HCT116 (cell line): ENCODE measurements around the gene PLOD2. TPM values are rescaled to one million over a fixed set of nuclear protein-coding genes. Genes with fewer than 3 reads are reported as not detected.

Experiments used
- ATAC-seq: fragments of 200-7000 bp; cut with Tn5 transposase; 2 replicates; pipeline ENCODE4 v1.9.1; 2020; ENCODE audit warnings: mild to moderate bottlenecking, moderate library complexity
- BruUV-seq: library from RNA; stranded (reverse); fragments of 400-500 nt; replicated peaks from 2 replicates; lab custom pipeline; 2021; lab: Mats Ljungman, UMichigan
- CTCF ChIA-PET: fragments of 300-600 bp; sonication (Branson Sonifier 250); formaldehyde crosslinking; loops from one replicate; lab custom pipeline; 2021; ENCODE audit warnings: antibody characterized with exemption; lab: Charles Lee
- POLR2A ChIA-PET: fragments of 300-600, 350-600 bp; sonication (Branson Sonifier 250); formaldehyde crosslinking; loops from one replicate; lab custom pipeline; 2021; ENCODE audit warnings: antibody characterized with exemption; lab: Charles Lee
- RAD21 ChIA-PET, 2 experiments: fragments of 300-600 bp; sonication (Branson Sonifier 250); formaldehyde crosslinking; loops; one replicate each; lab custom pipeline; 2023; ENCODE audit warnings: low total read pairs in 2 of 2; ENCODE audit not compliant: uncharacterized antibody in 2 of 2, unreplicated experiment in 2 of 2, low non-redundant PET in 1 of 2; lab: Charles Lee
- DNase-seq: peaks from one replicate; pipeline ENCODE4 v3.0.0-alpha.2; 2010; ENCODE audit warnings: low read depth, low spot score
- H2AFZ ChIP-seq: fragments of 200-600 bp; shearing (Covaris generic), sonication (generic); 2 replicates; pipeline ENCODE4 v1.6.1; 2017; ENCODE audit warnings: low read depth, mixed run types, mixed read lengths, antibody characterized with exemption, low read length; ENCODE audit not compliant: poor library complexity, severe bottlenecking
- H3K27ac ChIP-seq: 2 replicates; pipeline ENCODE4 v1.5.1; 2012; ENCODE audit warnings: low read depth, low read length
- H3K27me3 ChIP-seq: fragments of 200-600 bp; sonication (generic); 2 replicates; pipeline ENCODE4 v1.6.1; 2016; ENCODE audit warnings: mixed run types, low read length, mixed read lengths; ENCODE audit not compliant: insufficient read depth
- H3K36me3 ChIP-seq, 2 experiments: fragments of 200-500 bp in 1 of 2; fragments of 200-600 bp in 1 of 2; sonication (Bioruptor generic) in 1 of 2; sonication (generic) in 1 of 2; 2 replicates each; pipeline versions ENCODE4 v1.5.1 to v1.6.1; 2014 to 2016; ENCODE audit warnings: low read length in 2 of 2, inconsistent platforms in 1 of 2, mixed read lengths in 1 of 2, mixed run types in 1 of 2; ENCODE audit not compliant: insufficient read depth in 2 of 2, control insufficient read depth in 1 of 2
- H3K4me1 ChIP-seq, 2 experiments: fragments of 200-600 bp in 1 of 2; sonication (generic) in 1 of 2; 2 replicates each; pipeline versions ENCODE4 v1.5.1 to v1.6.1; 2012 to 2017; ENCODE audit warnings: low read length in 2 of 2, inconsistent platforms in 1 of 2, mild to moderate bottlenecking in 1 of 2, mixed read lengths in 1 of 2, mixed run types in 1 of 2, moderate library complexity in 1 of 2; ENCODE audit not compliant: insufficient read depth in 2 of 2, control insufficient read depth in 1 of 2
- H3K4me2 ChIP-seq: fragments of 200-600 bp; sonication (generic); 2 replicates; pipeline ENCODE4 v1.6.1; 2017; ENCODE audit warnings: mixed run types, low read length, mixed read lengths
- H3K4me3 ChIP-seq, 2 experiments: fragments of 200-600 bp in 1 of 2; sonication (generic) in 1 of 2; replicated peaks in 1 of 2; 2 replicates each; pipeline ENCODE4 v1.5.1; 2011 to 2016; ENCODE audit warnings: low read length in 2 of 2, control low read depth in 1 of 2, low read depth in 1 of 2, mild to moderate bottlenecking in 1 of 2, mixed read lengths in 1 of 2, mixed run types in 1 of 2
- H3K79me2 ChIP-seq: fragments of 200-600 bp; sonication (generic); 2 replicates; pipeline ENCODE4 v1.6.1; 2017; ENCODE audit warnings: mild to moderate bottlenecking, mixed run types, low read length, moderate library complexity, mixed read lengths; ENCODE audit not compliant: insufficient read depth
- H3K9ac ChIP-seq: fragments of 200-600 bp; sonication (generic); 2 replicates; pipeline ENCODE4 v1.6.1; 2016; ENCODE audit warnings: low read length, mixed read lengths
- H3K9me2 ChIP-seq: fragments of 200-600 bp; sonication (generic), shearing (Covaris generic); 2 replicates; pipeline ENCODE4 v1.6.1; 2017; ENCODE audit warnings: mixed run types, mild to moderate bottlenecking, moderate library complexity; ENCODE audit not compliant: insufficient read depth
- H3K9me3 ChIP-seq, 2 experiments: fragments of 200-500 bp in 1 of 2; fragments of 200-600 bp in 1 of 2; sonication (Bioruptor generic) in 1 of 2; sonication (generic) in 1 of 2; 2 replicates each; pipeline ENCODE4 v1.6.1; 2014 to 2017; ENCODE audit warnings: low read length in 2 of 2, mixed read lengths in 2 of 2, inconsistent platforms in 1 of 2, low read depth in 1 of 2, mild to moderate bottlenecking in 1 of 2, mixed run types in 1 of 2, moderate library complexity in 1 of 2; ENCODE audit not compliant: control insufficient read depth in 1 of 2, insufficient read depth in 1 of 2
- H4K20me1 ChIP-seq: fragments of 200-600 bp; sonication (generic), shearing (Covaris generic); 2 replicates; pipeline ENCODE4 v1.6.1; 2017; ENCODE audit warnings: mixed run types, mild to moderate bottlenecking, moderate library complexity; ENCODE audit not compliant: insufficient read depth
- CEBPB ChIP-seq: IDR thresholded peaks from 2 replicates; pipeline ENCODE4 v1.6.1; 2012; ENCODE audit warnings: low read depth
- EGR1 ChIP-seq: IDR thresholded peaks from 2 replicates; pipeline ENCODE4 v1.6.1; 2012; ENCODE audit warnings: low read depth
- ELF1 ChIP-seq: IDR thresholded peaks from 2 replicates; pipeline ENCODE4 v1.6.1; 2012; ENCODE audit warnings: low read depth, borderline replicate concordance
- JUND ChIP-seq: IDR thresholded peaks from 2 replicates; pipeline ENCODE4 v1.6.1; 2012
- POLR2A ChIP-seq: IDR thresholded peaks from 2 replicates; pipeline ENCODE4 v1.7.0; 2011; ENCODE audit warnings: borderline replicate concordance; ENCODE audit not compliant: insufficient read depth, insufficient read length; ENCODE audit errors: extremely low read depth
- POLR2AphosphoS5 ChIP-seq: IDR thresholded peaks from 2 replicates; pipeline ENCODE4 v1.6.1; 2011; ENCODE audit warnings: mild to moderate bottlenecking, low read depth, low read length, moderate library complexity
- RAD21 ChIP-seq: IDR thresholded peaks from 2 replicates; pipeline ENCODE4 v1.6.1; 2012; ENCODE audit warnings: low read depth, mild to moderate bottlenecking
- SIN3A ChIP-seq: IDR thresholded peaks from 2 replicates; pipeline ENCODE4 v1.6.1; 2012; ENCODE audit warnings: low read depth
- SP1 ChIP-seq: IDR thresholded peaks from 2 replicates; pipeline ENCODE4 v1.6.1; 2012; ENCODE audit warnings: low read depth
- SRF ChIP-seq: IDR thresholded peaks from 2 replicates; pipeline ENCODE4 v1.6.1; 2012; ENCODE audit warnings: low read depth
- TCF7L2 ChIP-seq: IDR thresholded peaks from 2 replicates; pipeline ENCODE4 v1.7.0; 2011; ENCODE audit warnings: borderline replicate concordance, inconsistent platforms; ENCODE audit not compliant: insufficient read depth, insufficient read length; ENCODE audit errors: extremely low read depth
- YY1 ChIP-seq: IDR thresholded peaks from 2 replicates; pipeline ENCODE4 v1.6.1; 2011; ENCODE audit warnings: low read length, low read depth, moderate library complexity, mild to moderate bottlenecking; ENCODE audit not compliant: insufficient replicate concordance; ENCODE audit errors: extremely low read depth
- ZFX ChIP-seq: fragments of 450-650 bp; IDR thresholded peaks from 2 replicates; pipeline ENCODE4 v1.6.1; 2017
- ZNF274 ChIP-seq: fragments of 200-500 bp; sonication (Bioruptor generic); IDR thresholded peaks from 2 replicates; pipeline ENCODE4 v1.6.1; 2014; ENCODE audit warnings: mild to moderate bottlenecking, low read depth, low read length, inconsistent platforms
- intact Hi-C: fragments of 100-400 bp; cut with micrococcal nuclease; formaldehyde crosslinking; loops from 2 replicates; pipeline ENCODE4 v1.10.0; 2022
- total RNA-seq: library from RNA; stranded (reverse); gene quantifications from one replicate; pipeline ENCODE4 v1.2.1, GENCODE V29; 2021; ENCODE audit not compliant: unreplicated experiment
- TF ChIP-seq, protein P1 (sequence below), 3 experiments: fragments of 200-600 bp in 1 of 3; sonication (generic) in 1 of 3; IDR thresholded peaks in 2 of 3; conservative IDR thresholded peaks in 1 of 3; 2 replicates each; pipeline ENCODE4 v1.5.1; 2012 to 2017; ENCODE audit warnings: low read depth in 2 of 3, low read length in 2 of 3, antibody characterized with exemption in 1 of 3, borderline replicate concordance in 1 of 3, control low read depth in 1 of 3, mild to moderate bottlenecking in 1 of 3, mixed read lengths in 1 of 3, mixed run types in 1 of 3, moderate library complexity in 1 of 3; ENCODE audit not compliant: insufficient read depth in 1 of 3
- TF ChIP-seq, protein P2 (sequence below): IDR thresholded peaks from 2 replicates; pipeline ENCODE4 v1.6.1; 2012
- TF ChIP-seq, protein P3 (sequence below): IDR thresholded peaks from 2 replicates; pipeline ENCODE4 v1.6.1; 2012

The PLOD2 gene
- total RNA-seq, 1 experiment from 2014 or later, result 25.8 TPM

DNA sequence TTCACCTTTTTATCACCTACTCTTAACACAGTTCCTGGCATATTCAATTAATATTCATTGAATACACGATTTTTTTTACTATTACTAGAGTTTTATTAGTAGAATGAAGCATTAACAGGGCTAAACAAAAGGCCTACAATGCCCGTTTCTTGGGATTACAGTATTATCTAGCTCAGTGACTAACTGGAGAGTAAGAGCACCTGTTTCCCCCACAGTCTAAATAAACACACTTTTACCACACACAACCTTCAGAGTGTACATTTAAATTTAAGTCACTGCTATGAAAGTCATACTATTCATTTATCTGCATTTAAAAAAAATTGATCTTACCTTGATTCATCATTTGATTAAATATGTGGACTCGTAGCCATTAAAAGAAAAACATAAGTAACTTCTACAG is 74.8 kb downstream of the PLOD2 start:
- no peak overlapping the region for H3K4me2 ChIP-seq
- no peak overlapping the region for H3K27ac ChIP-seq
- ChIA-PET RAD21 (no interaction called here), CTCF (no interaction called here), POLR2A (no interaction called here)
- intact Hi-C loops, result no loop called here
- H3K9me2 ChIP-seq, result no peaks in the 10 kb centered on the region
- H3K4me1 ChIP-seq, result no peaks in the 10 kb centered on the region
- no peak for DNase-seq
- BruUV-seq, result no TSS peak
- H2AFZ ChIP-seq, result no peak overlapping the region
- H3K9me3 ChIP-seq, result no peaks in the 10 kb centered on the region
- no peak overlapping the region for H3K9ac ChIP-seq
- H3K4me3 ChIP-seq, result no peak overlapping the region
- no peaks in the 10 kb centered on the region for H3K79me2 ChIP-seq
- no peaks in the 10 kb centered on the region for H3K36me3 ChIP-seq
- no peak for ATAC-seq
- H3K27me3 ChIP-seq, result no peaks in the 10 kb centered on the region
- H4K20me1 ChIP-seq, result no peaks in the 10 kb centered on the region; the same call in 1 of the 2 replicates
- TF ChIP-seq ZFX (no peak), POLR2AphosphoS5 (no peak), ZNF274 (no peak), SIN3A (no peak), SP1 (no peak), POLR2A (no peak)
- TF ChIP-seq, all 23 proteins: peak for 0

DNA sequence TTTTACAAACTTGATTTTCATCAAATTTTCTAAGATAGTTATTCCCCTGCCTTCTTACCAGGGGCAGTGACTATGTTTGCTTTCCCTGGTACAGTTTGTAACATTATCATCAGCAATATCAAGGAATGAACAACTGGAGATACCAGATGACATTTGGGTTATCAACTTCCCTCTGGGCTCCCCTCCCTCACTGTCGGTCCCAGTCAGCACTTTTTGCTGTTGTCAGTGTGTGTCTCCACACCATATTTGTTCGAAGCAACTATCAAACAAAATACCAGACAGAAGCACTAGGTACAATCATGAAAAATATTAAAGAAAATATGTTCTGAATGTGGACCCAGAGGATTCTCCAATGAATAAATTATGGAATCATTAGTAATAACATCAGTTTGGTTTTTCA is 75.3 kb downstream of the PLOD2 start:
- ChIA-PET RAD21 (no interaction called here), CTCF (no interaction called here)
- intact Hi-C loops, result no loop called here
- TF ChIP-seq, protein P1, sequence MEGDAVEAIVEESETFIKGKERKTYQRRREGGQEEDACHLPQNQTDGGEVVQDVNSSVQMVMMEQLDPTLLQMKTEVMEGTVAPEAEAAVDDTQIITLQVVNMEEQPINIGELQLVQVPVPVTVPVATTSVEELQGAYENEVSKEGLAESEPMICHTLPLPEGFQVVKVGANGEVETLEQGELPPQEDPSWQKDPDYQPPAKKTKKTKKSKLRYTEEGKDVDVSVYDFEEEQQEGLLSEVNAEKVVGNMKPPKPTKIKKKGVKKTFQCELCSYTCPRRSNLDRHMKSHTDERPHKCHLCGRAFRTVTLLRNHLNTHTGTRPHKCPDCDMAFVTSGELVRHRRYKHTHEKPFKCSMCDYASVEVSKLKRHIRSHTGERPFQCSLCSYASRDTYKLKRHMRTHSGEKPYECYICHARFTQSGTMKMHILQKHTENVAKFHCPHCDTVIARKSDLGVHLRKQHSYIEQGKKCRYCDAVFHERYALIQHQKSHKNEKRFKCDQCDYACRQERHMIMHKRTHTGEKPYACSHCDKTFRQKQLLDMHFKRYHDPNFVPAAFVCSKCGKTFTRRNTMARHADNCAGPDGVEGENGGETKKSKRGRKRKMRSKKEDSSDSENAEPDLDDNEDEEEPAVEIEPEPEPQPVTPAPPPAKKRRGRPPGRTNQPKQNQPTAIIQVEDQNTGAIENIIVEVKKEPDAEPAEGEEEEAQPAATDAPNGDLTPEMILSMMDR (IDR thresholded peaks at IDR 0.05 in 2 of 3, conservative IDR thresholded peaks at IDR 0.05 in 1 of 3; ENCODE audit: borderline replicate concordance in 1 of 3, insufficient read depth in 1 of 3, low read depth in 2 of 3, low read length in 2 of 3), result no peak
- TF ChIP-seq ELF1 (no peak), EGR1 (no peak), CEBPB (no peak), RAD21 (no peak), ZFX (no peak), ZNF274 (no peak), JUND (no peak), TCF7L2 (no peak), SRF (no peak), POLR2A (no peak), YY1 (no peak), SP1 (no peak), POLR2AphosphoS5 (no peak)
- TF ChIP-seq, protein P2, sequence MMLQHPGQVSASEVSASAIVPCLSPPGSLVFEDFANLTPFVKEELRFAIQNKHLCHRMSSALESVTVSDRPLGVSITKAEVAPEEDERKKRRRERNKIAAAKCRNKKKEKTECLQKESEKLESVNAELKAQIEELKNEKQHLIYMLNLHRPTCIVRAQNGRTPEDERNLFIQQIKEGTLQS, result no peak
- TF ChIP-seq, protein P3, sequence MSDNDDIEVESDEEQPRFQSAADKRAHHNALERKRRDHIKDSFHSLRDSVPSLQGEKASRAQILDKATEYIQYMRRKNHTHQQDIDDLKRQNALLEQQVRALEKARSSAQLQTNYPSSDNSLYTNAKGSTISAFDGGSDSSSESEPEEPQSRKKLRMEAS, result no peak

More for the DNA sequence above, 75.3 kb downstream of the PLOD2 start:
- no peaks in the 10 kb centered on the region for H3K4me1 ChIP-seq
- no peak overlapping the region for H3K9ac ChIP-seq
- H2AFZ ChIP-seq, result no peak overlapping the region
- no peak overlapping the region for H3K4me3 ChIP-seq
- POLR2A ChIA-PET, result no interaction called here
- no peaks in the 10 kb centered on the region for H3K27me3 ChIP-seq
- no peaks in the 10 kb centered on the region for H3K36me3 ChIP-seq
- no peaks in the 10 kb centered on the region for H3K9me3 ChIP-seq
- no peaks in the 10 kb centered on the region; the same call in 1 of the 2 replicates for H4K20me1 ChIP-seq
- H3K9me2 ChIP-seq, result no peaks in the 10 kb centered on the region
- ATAC-seq (no peak), DNase-seq (no peak)
- BruUV-seq, result no TSS peak
- no peak overlapping the region for H3K27ac ChIP-seq
- no peak overlapping the region for H3K4me2 ChIP-seq
- no peaks in the 10 kb centered on the region for H3K79me2 ChIP-seq
